Calu3 (cell line): ENCODE data around the gene SLC8A3. TPM values are rescaled to one million over a fixed set of nuclear protein-coding genes. Genes with fewer than 3 reads are reported as not detected.
A peak's percentile ranks its signal among the peaks of the same experiment; 100 is the strongest.

Source experiments
- BruUV-seq: library from RNA; stranded (reverse); fragments of 400-500 nt; replicated peaks from 2 replicates; lab custom pipeline; 2021; lab: Mats Ljungman, UMichigan
- CTCF ChIA-PET: fragments of 300-600 bp; sonication (Branson Sonifier 250); formaldehyde crosslinking; loops from one replicate; lab custom pipeline; 2022; ENCODE audit warnings: antibody characterized with exemption; lab: Charles Lee
- DNase-seq: peaks from one replicate; pipeline ENCODE4 v3.0.0; 2022
- H3K27ac Mint-ChIP-seq: one replicate; pipeline ENCODE4 v1.8.0; 2022; ENCODE audit warnings: mixed read lengths; ENCODE audit not compliant: unreplicated experiment
- H3K27me3 Mint-ChIP-seq: one replicate; pipeline ENCODE4 v1.8.0; 2022; ENCODE audit warnings: mixed read lengths; ENCODE audit not compliant: unreplicated experiment
- H3K36me3 Mint-ChIP-seq: one replicate; pipeline ENCODE4 v1.8.0; 2022; ENCODE audit warnings: mild to moderate bottlenecking, moderate library complexity, mixed read lengths; ENCODE audit not compliant: insufficient read depth, unreplicated experiment
- H3K4me1 Mint-ChIP-seq: one replicate; pipeline ENCODE4 v1.8.0; 2022; ENCODE audit warnings: mild to moderate bottlenecking, low read depth, mixed read lengths; ENCODE audit not compliant: unreplicated experiment
- H3K4me3 Mint-ChIP-seq: one replicate; pipeline ENCODE4 v1.8.0; 2022; ENCODE audit warnings: mild to moderate bottlenecking, low read depth, moderate library complexity, mixed read lengths; ENCODE audit not compliant: unreplicated experiment
- H3K9me3 Mint-ChIP-seq: one replicate; pipeline ENCODE4 v1.8.0; 2022; ENCODE audit warnings: low read depth, mixed read lengths; ENCODE audit not compliant: unreplicated experiment
- CTCF ChIP-seq: fragments of 200-600 bp; IDR thresholded peaks from one replicate; pipeline ENCODE4 v1.8.0; 2022; ENCODE audit warnings: antibody characterized with exemption; ENCODE audit not compliant: unreplicated experiment
- intact Hi-C: fragments of 100-400 bp; cut with micrococcal nuclease; formaldehyde crosslinking; loops from one replicate; pipeline ENCODE4 v1.10.0; 2022; ENCODE audit not compliant: unreplicated experiment
- total RNA-seq: library from RNA; stranded (reverse); gene quantifications from 2 replicates; pipeline ENCODE4 v1.2.3, GENCODE V29; 2022

Gene SLC8A3
- total RNA-seq, 1 experiment from 2014 or later: not detected

DNA sequence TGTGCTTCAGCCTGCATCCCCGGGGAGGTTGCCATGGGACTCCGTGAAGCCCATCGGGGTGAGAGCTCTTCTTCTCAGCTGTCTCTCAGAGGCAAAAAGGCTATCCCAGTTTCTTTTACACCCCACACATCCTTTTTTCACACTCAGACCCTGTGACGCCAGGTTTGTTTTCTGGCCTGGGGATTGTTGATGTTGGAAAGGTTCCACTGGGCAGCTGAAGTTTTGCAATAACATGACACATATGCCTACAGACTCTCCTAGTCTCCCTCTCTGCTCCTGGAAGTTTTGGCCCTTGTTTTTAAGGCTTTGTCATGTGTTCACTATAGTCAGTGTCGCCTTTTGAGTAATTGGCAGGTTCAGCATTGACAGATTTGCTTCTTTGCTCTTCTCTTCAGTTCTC lies 190.9 kb downstream of the SLC8A3 start:
- DNase-seq: peak; percentile 49
- H3K4me3 Mint-ChIP-seq: no peak overlapping the region
- peaks cover 10% of the 10 kb centered on the region for H3K36me3 Mint-ChIP-seq
- H3K27ac Mint-ChIP-seq: peak overlapping the region; percentile 92
- H3K9me3 Mint-ChIP-seq: no peaks in the 10 kb centered on the region
- intact Hi-C loops: no loop called here
- no TSS peak for BruUV-seq
- TF ChIP-seq CTCF: no peak
- no peaks in the 10 kb centered on the region for H3K27me3 Mint-ChIP-seq
- CTCF ChIA-PET: interaction anchor here (1.4 kb wide), 1 partner anchor 17 kb away, joined by 3 read pairs; no protein-coding TSS in a partner anchor
- peaks cover 26% of the 10 kb centered on the region for H3K4me1 Mint-ChIP-seq

- TF ChIP-seq CTCF: no peak
- no peak overlapping the region for H3K4me3 Mint-ChIP-seq
- no peak overlapping the region for H3K27ac Mint-ChIP-seq
- no peaks in the 10 kb centered on the region for H3K27me3 Mint-ChIP-seq
- peaks cover 26% of the 10 kb centered on the region for H3K4me1 Mint-ChIP-seq
- intact Hi-C loops: no loop called here
- peaks cover 10% of the 10 kb centered on the region for H3K36me3 Mint-ChIP-seq
- H3K9me3 Mint-ChIP-seq: no peaks in the 10 kb centered on the region
- CTCF ChIA-PET: no interaction called here
- DNase-seq: no peak
- no TSS peak for BruUV-seq
Observed at GRCh38 chr14:69996216-69996615, 192.5 kb downstream of the SLC8A3 start.

Other genes with a start within 250 kb of the SLC8A3 start
- 56.1 and 56.6 TPM in 2 replicates for gene COX16, start 170.7 kb upstream of the SLC8A3 start, total RNA-seq
- gene SYNJ2BP, start 228.1 kb upstream of the SLC8A3 start, total RNA-seq: 24.8 and 25.6 TPM in 2 replicates